Activated effector memory CD4-positive, alpha-beta T cell treated with Interleukin-2 at 50 U/mL for 16 hours (primary cell): Measurements from ENCODE around the gene NLK.
"Not testable (repeated sequence)": the region's sequence is repeated elsewhere in the genome, so short reads cannot be mapped to it uniquely, and the experiment has no call there.

ENCODE experiments used
- DNase-seq: peaks from one replicate; pipeline ENCODE4 v3.0.0-alpha.2; 2020

The NLK gene

DNA sequence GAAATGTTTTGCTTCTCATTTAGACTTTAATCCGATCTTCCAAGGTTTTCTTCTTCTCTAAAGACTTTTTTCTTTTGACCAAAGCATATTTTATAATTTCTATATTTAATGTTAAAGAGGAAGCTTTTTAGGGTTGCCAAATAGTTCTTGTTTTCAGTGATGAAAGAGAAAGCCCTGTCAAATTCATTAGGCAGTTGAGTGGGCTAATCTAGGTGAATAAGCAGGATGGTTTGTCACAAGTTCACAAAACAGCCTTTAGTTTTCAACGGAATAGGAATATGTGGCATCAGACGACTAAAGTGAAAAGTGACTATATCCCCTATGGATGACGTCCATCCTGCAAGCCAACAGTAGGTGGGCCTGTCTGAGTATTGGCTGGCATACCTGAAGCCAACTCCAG is 118.8 kb downstream of the NLK start:
- no peak for DNase-seq

- DNase-seq: no peak
Measured at GRCh38 chr17:28166478-28166877, 124.0 kb downstream of the NLK start.

- no peak for DNase-seq
Measured at GRCh38 chr17:28169621-28170349, 127.3 kb downstream of the NLK start.

DNA sequence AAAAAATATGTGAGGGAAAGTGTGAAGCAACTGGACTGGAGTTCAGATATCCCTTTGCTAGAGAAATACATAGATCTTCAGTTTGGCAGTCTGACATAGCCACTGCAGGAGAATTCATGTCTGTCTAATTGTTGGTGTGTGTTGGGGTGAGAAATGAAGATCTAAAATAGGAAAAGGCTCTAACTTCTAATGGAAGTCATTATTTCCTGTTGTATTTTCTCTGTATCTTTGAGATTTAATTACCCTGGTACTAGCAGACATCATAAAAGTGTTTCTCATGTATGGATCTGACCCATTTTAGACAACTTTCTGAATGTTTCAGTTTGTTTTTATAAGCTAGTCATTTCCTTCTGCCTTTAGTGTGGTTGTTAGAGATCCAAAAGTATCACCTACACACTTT is 128.3 kb downstream of the NLK start:
- DNase-seq: no peak

GRCh38 chr17:28173031-28173561 is 130.6 kb downstream of the NLK start:
- DNase-seq: no peak

DNA sequence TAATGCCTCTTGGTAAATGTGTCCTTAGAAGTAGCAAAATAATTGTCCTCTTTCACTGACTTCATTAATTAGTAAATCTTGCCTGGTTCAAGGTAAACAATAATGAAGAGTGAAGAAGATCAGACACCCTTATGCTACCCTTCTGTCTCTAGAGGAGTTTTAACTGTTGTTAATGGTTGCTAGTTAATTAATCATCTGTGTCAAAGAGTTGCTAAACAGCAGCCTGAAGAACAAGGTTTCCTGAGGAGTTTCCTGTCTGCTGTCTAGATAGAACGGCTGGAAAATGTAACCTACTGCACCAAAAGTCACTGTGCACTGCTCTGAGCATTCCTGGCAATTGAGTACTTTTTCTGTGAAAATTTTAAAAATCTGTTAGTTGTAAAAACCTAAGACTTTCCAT is 131.3 kb downstream of the NLK start:
- no peak for DNase-seq

- DNase-seq: no peak
Measured at GRCh38 chr17:28174352-28175046, 132.0 kb downstream of the NLK start.

DNA sequence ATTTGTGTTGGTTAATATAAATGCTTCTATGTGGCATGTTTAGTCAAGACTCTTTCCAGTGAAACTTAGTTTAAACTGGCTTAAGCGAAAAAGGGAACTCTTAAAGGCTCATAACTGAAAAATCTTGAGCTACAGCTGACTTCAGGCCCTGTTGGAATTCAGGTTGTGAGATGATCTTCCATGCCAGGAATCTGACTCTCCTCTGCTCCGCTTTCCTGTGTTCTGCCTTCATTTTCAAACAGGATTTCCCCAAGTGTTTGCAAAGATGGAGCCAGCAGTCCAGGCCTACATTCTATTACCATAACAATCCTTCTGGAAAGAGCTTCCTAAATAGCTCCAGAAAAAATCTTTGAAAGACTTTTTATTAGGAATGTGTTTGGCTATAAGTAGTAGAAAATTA is 134.9 kb downstream of the NLK start:
- no peak for DNase-seq

- DNase-seq: no peak
Measured at GRCh38 chr17:28178800-28179199, 136.3 kb downstream of the NLK start.

DNA sequence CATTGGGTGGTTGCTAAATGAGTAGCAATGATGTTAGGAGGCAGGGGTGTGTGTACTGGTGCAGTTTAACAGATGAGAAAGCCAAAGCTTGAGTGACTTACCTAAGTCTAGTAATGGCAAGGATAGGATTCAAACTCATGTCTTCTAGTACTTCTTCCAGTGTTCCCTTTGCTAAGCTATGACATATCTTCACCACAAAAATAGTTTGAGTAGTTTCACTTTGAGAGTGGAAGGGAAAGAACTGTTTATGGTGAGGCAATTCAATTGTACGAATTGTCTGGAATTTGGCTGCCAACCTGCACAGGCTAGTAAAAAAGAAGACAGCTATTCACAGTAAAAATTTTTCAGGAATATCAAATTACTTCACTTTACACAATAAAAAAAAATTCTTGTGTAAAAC is 138.0 kb downstream of the NLK start:
- no peak for DNase-seq

DNA sequence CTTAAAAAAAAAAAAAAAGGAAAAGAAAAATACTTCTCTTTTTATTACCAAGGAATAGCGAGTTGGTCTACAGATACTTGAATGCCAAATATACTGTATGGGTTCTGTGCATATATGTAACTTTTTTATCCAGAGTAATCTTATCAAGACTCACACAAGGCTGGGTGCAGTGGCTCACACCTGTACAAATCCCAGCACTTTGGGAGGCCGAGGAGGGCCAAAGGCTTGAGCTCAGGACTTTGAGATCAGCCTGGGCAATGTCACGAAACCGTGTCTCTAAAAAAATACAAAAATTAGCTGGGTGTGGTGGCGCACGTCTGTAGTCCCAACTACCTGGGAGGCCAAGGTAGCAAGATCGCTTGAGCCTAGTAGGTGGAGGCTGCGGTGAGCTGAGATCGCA is 139.1 kb downstream of the NLK start:
- no peak for DNase-seq

GRCh38 chr17:28182559-28182958 is 140.1 kb downstream of the NLK start:
- no peak for DNase-seq

DNA sequence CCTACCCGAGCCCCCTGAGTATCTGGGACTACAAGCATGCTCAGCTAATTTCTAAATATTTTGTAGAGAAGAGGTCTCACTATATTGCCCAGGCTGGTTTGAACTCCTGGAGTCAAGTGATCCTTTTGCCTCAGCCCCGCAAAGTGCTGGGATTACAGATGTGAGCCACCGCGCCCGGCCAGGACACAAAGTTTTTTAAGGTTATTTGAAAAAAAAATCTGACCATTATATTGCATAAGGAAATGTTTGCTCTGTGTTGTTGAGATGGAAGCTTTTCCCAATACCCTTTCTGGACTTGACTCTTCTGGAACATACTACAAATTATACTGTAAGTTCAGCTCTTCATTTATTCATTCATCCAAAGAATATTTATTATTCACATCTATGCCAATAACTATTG is 143.2 kb downstream of the NLK start:
- no peak for DNase-seq

DNA sequence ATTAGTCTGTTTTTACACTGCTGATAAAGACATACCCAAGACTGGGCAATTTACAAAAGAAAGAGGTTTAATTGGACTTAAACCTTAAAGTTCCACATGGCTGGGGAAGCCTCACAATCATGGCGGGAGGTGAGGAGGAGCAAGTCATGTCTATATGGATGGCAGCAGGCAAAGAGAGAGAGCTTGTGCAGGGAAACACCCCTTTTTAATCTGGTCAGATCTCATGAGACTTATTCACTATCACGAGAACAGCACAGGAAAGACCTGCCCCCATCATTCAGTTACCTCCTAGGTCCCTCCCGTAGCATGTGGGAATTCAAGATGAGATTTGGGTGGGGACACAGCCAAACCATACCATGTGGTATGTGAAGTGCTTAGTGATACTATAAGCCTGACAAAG is 144.0 kb downstream of the NLK start:
- DNase-seq: not testable (repeated sequence)

GRCh38 chr17:28187931-28188330 is 145.5 kb downstream of the NLK start:
- DNase-seq: no peak

DNA sequence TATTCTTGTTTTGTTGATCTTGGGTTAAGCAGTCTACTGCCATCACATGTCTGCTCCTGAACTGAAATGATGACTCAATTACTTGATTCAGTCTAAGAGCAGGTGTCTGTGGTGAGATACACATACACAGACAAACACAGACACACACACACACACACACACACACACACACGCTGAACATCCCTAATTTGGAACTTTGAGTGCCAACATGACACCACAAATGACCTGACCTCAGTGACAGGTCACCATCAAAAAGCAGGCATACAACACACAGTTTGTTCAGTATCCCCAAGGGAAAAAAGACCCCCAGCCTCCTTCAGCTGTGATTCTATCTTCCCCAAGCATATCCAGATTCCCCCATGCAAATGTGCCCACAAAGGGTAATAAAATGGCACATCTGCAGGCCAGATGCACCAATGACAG is 146.4 kb downstream of the NLK start:
- DNase-seq: no peak

DNA sequence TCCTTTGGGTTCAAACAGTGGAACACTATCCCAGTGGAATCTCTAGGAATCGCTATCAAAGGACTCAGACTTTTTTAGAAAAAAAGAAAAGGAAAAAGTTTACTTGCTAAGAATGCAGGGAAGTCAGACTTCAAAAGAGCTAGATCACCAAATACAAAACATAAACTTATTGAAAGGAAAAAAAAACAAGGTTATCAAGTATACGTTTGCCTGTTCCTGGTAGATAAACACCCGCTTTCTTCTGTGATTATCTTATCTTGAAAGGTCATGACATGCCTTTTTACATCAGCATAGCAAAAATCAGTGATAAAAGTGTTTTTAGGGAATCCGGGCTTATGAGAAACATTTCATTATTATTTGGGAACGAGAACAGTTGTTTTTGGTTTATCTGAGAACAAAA is 147.2 kb downstream of the NLK start:
- no peak for DNase-seq

DNA sequence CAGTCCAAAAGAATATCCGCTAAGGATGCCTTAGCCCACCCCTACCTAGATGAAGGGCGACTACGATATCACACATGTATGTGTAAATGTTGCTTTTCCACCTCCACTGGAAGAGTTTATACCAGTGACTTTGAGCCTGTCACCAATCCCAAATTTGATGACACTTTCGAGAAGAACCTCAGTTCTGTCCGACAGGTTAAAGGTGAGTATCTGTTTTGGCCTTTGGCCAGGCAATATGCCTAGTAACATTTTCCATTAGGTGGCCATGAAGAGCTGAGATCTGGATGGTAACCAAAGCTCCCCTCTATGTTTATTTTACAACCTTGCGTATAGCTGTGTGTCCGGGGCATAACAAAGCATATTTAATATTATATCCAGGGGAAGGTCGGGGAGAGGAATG is 148.5 kb downstream of the NLK start:
- no peak for DNase-seq

DNA sequence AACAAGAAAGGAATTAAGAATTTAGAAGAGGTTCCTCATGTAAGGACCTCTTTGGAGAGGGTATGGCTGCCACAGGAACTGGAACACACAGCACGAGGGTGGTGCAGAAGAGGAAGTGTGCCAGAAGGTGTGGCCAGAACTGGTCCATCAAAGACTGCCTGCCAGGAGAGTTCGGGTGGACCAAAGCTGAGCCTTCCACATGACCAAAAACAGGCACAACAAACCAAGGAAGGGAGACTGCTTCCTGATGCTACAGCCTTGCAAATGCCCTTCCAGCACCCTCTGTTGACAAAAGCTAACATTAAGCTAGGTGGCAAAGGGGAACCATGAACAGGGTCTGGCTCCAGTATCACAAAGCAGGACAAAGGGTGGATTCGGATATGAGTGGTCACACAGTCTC is 150.8 kb downstream of the NLK start:
- no peak for DNase-seq

DNA sequence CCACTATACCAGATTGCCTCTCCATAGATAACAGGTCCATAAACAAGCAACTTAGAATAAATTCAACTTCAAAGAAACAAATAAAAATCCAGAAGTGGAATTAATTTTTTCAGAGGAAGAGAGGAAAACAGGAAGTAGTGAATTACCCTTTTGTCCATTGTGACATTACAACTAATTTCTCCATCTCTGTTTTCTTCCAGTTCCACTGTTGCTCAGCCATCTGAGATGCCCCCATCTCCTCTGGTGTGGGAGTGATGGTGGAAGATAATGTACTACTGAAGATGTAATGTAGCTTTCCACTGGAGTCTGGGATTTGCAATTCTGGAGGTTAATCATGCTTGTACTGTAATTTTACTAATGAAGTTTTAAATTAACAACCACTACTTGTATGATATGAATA is 151.9 kb downstream of the NLK start:
- DNase-seq: no peak

DNA sequence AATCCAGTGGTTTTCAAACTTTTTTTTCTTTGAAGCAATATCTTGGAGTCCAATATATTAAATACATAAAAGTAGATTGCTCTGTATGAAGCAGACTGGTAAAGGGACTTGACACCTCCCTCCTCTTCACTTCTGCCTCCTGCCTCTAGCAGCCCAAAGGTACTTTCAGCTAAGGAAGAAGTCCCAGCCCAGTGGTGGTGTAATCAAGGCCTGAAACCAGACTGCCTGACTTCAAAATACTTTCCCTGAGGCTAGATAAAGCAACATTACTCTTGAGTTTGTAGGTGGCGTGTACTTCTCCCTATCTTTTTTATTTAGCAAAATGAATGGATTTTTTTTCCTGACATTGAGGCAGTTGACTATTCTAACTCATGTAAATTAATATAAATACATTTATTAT is 154.2 kb downstream of the NLK start:
- DNase-seq: no peak

DNA sequence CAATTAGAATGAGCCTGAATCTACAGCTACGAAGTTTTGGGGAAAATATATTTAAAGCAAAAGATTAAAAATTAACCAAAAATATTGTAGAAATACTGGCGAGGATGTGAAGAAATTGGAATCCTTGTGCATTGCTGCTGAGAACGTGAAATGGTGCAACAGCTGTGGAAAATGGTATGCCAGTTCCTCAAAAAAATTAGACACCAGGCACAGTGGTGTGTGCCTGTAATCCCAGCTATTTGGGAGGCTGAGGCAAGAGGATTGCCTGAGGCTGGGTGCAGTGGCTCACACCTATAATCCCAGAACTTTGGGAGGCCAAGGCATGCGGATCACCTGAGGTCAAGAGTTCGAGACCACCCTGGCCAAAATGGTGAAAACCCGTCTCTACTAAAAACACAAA is 156.6 kb downstream of the NLK start:
- no peak for DNase-seq

- no peak for DNase-seq
Measured at GRCh38 chr17:28199728-28200127, 157.3 kb downstream of the NLK start.

DNA sequence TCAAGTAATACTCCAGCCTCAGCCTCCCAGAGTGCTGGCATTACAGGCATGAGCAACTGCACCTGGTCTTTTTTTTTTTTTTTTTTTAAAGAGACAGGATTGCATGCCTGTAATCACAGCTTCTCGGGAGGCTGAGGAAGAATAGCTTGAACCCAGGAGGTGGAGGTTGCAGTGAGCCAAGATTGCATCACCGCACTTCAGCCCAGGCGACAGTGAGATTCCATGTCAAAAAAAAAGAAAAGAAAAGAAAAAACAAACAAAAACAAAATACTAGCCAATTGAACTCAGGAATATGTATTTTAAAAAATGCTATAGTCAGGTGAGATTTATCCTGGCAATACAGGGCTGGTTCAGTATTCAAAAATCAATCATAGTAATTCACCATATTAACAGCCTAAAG is 158.8 kb downstream of the NLK start:
- DNase-seq: no peak

DNA sequence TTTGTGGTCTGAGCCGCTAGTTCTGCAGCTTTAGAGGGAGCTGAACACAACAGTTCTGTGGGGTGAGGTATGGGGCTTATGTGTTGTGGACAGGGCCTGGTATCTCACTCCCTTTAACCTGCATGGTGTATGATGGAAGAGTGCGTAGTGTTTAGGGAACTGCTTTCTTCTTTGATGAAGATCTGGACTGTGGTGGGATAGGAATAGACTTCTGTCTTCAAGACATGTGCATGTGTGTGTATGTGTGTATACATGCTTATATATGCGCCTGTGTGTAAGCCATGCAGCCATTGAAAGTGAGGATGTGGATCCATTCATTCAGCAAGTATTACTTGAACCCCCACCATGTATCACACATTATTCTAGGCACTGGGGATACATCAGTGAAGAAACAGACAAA is 161.8 kb downstream of the NLK start:
- no peak for DNase-seq
